GM18907 (cell line): ENCODE data around the gene CCDC50.

ENCODE experiments used
- ATAC-seq: cut with Tn5 transposase; IDR thresholded peaks from one replicate; pipeline ENCODE4 v1.9.1; 2021; ENCODE audit warnings: mild to moderate bottlenecking, moderate library complexity; ENCODE audit not compliant: unreplicated experiment

CCDC50 gene

DNA sequence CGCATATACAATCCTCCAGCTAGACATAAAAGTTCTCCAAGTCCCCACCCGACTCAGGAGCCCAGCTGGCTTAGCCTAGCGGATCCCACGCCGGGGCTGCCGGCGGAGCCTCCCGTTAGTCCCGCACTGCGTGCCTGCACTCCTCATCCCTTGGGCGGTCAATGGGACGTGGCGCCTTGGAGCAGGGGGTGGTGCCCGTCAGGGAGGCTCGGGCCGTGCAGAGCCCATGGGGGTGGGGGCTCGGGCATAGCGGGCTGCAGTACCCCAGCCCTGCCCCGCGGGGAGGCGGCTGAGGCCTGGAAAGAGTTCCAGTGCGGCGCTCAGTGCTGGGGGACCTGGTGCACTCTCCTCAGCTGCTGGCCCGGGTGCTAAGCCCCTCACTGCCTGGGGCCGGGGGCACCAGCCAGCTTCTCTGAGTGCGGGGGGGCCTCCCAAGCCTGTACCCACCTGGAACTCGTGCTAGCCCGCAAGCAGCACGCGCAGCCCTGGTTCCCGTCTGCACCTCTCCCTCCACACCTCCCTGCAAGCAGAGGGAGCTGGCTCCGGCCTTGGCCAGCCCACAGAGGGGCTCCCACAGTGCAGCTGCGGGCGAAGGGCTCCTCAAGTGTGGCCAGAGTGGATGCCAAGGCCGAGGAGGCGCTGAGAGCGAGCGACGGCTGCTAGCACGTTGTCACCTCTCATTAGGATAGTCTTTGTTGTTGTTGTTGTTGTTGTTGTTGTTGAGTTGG is 12.2 kb upstream of the CCDC50 start:
- no peak for ATAC-seq

DNA sequence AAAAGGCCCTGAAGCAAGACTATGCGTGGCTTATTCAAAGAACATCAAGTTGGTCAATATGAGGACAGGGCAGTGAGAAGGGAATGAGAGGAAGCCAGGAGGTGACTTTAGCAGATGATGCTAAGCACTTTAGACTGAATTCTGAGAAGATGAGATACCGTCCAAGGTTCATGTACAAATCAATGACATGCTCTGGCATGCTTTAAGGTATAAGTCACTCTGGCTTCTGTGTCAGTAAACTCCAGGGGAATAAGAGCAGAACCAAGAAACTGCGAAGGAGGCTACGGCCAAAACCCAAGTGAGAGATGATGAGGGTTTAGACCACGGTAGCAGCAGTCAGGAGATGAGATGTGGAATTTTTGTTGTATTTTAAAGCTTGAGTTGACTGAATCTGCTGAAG is 8.9 kb upstream of the CCDC50 start:
- no peak for ATAC-seq

GRCh38 chr3:191321019-191321767 is 8.0 kb upstream of the CCDC50 start:
- no peak for ATAC-seq

GRCh38 chr3:191324936-191325335 is 4.3 kb upstream of the CCDC50 start:
- no peak for ATAC-seq

GRCh38 chr3:191327526-191327925 is 1.7 kb upstream of the CCDC50 start:
- ATAC-seq, result no peak

GRCh38 chr3:191328383-191328961 is 722 bp upstream of the CCDC50 start:
- ATAC-seq, result no peak

DNA sequence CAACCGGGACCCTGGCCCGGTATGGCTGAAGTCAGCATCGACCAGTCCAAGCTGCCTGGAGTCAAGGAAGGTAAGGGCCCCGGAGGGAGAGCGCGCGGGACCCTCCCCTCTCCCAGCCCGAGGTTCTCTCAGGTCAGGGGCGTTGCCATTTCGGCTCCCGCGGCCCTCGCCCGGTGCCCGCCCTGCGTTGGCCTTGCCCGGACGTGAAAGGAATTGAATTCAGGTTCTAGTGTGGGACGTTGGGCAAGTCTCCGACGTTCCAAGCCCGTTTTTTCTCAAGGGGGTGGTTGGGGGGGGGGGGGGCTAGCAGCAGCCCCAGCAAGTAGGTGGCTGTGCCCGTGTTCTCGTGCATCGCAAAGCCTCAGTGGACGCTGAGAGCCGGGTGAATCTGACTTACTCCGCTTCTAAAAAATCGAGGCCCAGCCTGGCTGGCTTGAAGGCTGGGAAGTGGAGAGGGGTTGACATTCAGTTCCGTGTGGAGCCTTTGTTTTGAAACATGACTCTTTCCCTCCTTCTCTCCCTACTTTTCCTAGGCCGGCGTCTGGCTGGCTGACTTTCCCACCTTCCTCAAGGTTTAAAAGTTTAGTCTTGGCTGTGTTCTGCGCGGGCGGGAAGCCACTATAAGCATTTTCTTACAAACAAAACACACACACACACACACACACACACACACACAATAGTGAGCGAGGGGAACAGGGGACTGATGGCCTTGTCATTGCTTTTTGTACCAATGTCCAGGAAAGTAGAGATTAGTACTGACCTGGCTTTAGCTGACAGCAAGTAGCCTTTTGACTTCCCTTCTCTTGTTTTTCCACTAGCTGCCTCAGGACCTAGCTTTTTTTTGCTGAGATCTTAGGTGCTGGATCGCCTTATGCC is 698 bp downstream of the CCDC50 start, which contains the start of gene UTS2B:
TSS of gene UTS2B (minus strand) at position 873 of the 876 bp plus-strand sequence. CDS start 48,337 bp downstream, outside the sequence.
- ATAC-seq, result peak; percentile 28

DNA sequence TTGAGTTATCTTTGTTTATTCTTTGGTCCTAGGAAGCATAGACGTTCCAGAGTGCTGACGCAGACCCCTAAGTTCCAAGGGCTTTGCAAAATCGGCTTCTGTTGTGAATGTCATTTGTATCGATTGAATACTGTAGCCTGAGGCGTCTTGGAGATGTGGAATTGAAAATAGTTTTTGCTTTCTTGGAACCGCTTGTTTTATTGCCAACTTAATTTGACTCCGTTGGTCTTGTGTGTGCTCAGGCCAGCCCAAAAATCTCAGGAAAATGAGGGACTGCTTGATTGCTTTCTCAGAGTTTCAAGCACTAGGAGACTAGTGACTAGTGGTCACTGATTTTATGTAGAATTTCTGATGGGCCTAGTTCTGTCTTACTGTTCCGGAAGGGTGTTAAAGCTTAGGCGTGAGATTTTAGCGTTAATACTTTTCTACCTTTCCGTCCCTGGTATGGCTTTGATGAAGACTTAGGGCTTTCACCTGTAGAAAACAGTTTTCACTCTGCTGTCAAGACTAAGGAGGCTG is 1.4 kb downstream of the CCDC50 start:
- ATAC-seq, result no peak

GRCh38 chr3:191331388-191331787 is 2.2 kb downstream of the CCDC50 start:
- no peak for ATAC-seq

DNA sequence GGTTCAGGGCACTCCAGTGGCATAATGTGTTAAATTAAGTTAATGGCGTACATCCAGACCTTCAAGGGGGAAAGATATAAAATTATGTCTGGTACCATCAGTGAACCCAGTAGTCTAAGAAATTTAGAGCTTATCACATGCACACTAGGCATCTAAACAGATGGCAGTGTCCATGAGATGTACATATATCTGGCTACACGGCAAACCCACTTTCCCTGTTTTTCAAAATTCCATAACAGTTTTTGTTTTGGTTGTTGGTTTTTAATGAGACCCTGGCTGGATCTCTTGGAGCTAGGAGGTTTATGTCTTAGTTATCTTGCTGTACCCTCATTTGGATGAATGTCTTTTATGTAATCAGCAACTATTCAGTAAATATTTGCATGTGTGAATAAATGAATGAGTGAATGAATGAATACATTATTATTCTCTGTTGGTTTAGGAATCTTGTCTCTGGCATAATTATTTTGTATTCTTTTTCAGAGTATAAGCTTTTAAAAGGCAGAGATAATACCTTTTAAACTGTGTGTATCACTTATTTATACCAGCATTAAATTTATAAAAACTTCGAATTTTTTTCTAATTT is 4.2 kb downstream of the CCDC50 start:
- ATAC-seq, result no peak

- ATAC-seq, result no peak
These were observed 5.2 kb downstream of the CCDC50 start for GRCh38 chr3:191334346-191334893.

- no peak for ATAC-seq
These were observed 7.6 kb downstream of the CCDC50 start for GRCh38 chr3:191336833-191337232.

GRCh38 chr3:191338177-191338488 is 8.9 kb downstream of the CCDC50 start:
- no peak for ATAC-seq

GRCh38 chr3:191339316-191339917 is 10.2 kb downstream of the CCDC50 start:
- no peak for ATAC-seq

DNA sequence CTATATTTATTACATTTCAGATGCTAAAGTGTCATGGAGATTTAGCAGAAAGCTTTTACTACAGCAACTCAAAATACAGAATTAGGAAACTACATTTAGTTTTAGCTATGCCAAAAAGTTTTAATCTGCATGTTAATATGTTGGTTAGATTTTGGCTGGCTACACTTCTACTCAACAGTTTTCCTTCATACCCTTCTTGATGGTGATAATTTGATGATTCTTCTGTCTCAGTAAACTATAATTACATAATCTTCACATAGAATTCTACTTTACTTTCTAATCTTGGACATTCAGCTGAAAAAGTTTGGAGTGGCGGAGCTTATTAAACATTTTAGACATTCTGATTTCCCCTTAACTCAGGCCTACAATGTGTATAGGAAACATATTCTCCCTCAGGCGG is 11.2 kb downstream of the CCDC50 start:
- no peak for ATAC-seq

GRCh38 chr3:191340966-191341365 is 11.8 kb downstream of the CCDC50 start:
- peak; percentile 63 for ATAC-seq

GRCh38 chr3:191342006-191342405 is 12.8 kb downstream of the CCDC50 start:
- no peak for ATAC-seq

GRCh38 chr3:191342411-191342810 is 13.2 kb downstream of the CCDC50 start:
- ATAC-seq, result no peak

GRCh38 chr3:191343115-191343514 is 13.9 kb downstream of the CCDC50 start:
- ATAC-seq, result no peak

GRCh38 chr3:191343913-191344312 is 14.7 kb downstream of the CCDC50 start:
- no peak for ATAC-seq
